ENCODE data around the gene PREX1. TPM values are rescaled to one million over a fixed set of nuclear protein-coding genes. Genes with fewer than 3 reads are reported as not detected.

Gene PREX1
- total RNA-seq, 1 donor from 2014 or later: 17.7 TPM

DNA sequence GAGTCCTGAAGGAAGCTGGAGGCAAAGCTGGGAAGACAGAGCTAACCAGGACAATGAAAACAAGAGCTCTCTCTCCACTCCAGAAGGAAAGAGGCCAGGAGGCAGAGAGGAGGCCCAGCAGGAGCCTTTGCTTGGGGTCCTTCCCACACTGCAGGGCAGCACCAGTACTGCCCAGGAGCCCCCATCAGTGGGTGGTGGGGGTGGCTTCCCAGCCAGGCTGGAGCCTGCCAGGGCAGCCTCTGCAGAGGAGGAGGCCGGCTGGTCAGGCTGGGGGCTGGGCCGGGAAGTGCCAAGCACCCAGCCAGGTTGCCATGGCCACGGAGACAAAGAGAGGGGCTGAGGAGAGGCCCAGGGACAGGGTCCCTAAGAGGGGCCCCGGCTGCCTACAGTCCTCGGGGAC is 33.4 kb downstream of the PREX1 start:
- no peak overlapping the region for H3K4me3 ChIP-seq
- no peaks in the 10 kb centered on the region for H3K9me3 ChIP-seq
- TF ChIP-seq POLR2AphosphoS5 (IDR thresholded peaks at IDR 0.05; ENCODE audit: insufficient read depth in 1 of 2, low read depth in 1 of 2): no peak
- TF ChIP-seq, protein P1, sequence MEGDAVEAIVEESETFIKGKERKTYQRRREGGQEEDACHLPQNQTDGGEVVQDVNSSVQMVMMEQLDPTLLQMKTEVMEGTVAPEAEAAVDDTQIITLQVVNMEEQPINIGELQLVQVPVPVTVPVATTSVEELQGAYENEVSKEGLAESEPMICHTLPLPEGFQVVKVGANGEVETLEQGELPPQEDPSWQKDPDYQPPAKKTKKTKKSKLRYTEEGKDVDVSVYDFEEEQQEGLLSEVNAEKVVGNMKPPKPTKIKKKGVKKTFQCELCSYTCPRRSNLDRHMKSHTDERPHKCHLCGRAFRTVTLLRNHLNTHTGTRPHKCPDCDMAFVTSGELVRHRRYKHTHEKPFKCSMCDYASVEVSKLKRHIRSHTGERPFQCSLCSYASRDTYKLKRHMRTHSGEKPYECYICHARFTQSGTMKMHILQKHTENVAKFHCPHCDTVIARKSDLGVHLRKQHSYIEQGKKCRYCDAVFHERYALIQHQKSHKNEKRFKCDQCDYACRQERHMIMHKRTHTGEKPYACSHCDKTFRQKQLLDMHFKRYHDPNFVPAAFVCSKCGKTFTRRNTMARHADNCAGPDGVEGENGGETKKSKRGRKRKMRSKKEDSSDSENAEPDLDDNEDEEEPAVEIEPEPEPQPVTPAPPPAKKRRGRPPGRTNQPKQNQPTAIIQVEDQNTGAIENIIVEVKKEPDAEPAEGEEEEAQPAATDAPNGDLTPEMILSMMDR (IDR thresholded peaks at IDR 0.05): no peak
- no peak for TF ChIP-seq POLR2A (IDR thresholded peaks at IDR 0.05)
- H3K4me1 ChIP-seq: peaks cover 17% of the 10 kb centered on the region
- H3K27me3 ChIP-seq: no peaks in the 10 kb centered on the region
- no peak for DNase-seq (ENCODE audit: extremely low spot score in 2 of 2)
- no peak overlapping the region for H3K27ac ChIP-seq
- no peaks in the 10 kb centered on the region for H3K36me3 ChIP-seq
- intact Hi-C loops (cut with DNase I): loop anchor here (5.0 kb wide), 1 partner anchor 1553 kb away; no protein-coding TSS in a partner anchor

DNA sequence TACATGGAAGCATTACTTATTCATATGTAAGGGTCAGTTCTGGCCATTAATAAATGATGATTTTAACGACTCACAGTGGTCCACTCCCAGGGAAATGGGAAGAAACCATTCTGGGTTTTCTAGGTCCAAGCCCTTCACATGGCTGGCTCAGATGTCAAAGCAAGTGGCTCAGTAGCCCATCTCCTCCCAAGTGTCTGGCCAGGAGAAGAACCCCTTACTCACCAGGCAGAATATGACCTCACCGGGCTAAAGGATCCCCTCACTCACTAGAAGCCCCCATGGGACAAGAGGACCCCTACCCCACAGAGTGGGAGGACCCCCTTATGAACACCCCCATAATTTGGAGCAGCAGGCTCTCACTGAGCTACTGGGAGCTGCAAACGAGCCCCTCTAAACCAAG is 34.0 kb downstream of the PREX1 start:
- H3K27ac ChIP-seq: no peak overlapping the region
- no peak overlapping the region for H3K4me3 ChIP-seq
- DNase-seq (ENCODE audit: extremely low spot score in 2 of 2): no peak
- H3K4me1 ChIP-seq: peaks cover 17% of the 10 kb centered on the region
- no peaks in the 10 kb centered on the region for H3K36me3 ChIP-seq
- TF ChIP-seq POLR2AphosphoS5 (IDR thresholded peaks at IDR 0.05; ENCODE audit: insufficient read depth in 1 of 2, low read depth in 1 of 2) (no peak), POLR2A (IDR thresholded peaks at IDR 0.05) (no peak)
- TF ChIP-seq, protein P1 (IDR thresholded peaks at IDR 0.05): no peak
- intact Hi-C loops (cut with DNase I): loop anchor here (5.0 kb wide), 1 partner anchor 1554 kb away; no protein-coding TSS in a partner anchor
- H3K9me3 ChIP-seq: no peaks in the 10 kb centered on the region
- H3K27me3 ChIP-seq: no peaks in the 10 kb centered on the region

DNA sequence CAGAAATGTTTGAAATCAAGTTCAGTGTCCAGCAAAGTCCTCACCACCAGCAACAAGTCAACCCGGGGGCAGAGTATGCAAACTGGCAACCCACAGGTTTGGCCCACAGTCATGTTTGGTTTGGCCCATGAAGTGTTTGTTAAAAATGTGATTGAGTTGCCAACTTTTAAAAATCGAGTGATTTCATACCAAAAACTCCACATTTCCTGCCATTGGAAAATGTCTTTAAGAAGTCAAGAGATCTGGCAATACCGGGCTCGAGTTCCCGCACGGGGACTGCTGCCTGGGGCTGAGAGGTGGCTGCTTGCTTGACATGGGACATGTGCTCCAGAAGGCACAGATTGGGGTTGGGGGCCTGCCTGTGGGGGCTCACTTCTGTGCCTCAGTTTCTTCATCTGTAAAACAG is 36.1 kb downstream of the PREX1 start:
- no peak overlapping the region for H3K4me3 ChIP-seq
- intact Hi-C loops (cut with DNase I): loop anchor here (5.0 kb wide), 1 partner anchor 1556 kb away; no protein-coding TSS in a partner anchor
- H3K9me3 ChIP-seq: no peaks in the 10 kb centered on the region
- no peak overlapping the region for H3K27ac ChIP-seq
- DNase-seq (ENCODE audit: extremely low spot score in 2 of 2): no peak
- H3K4me1 ChIP-seq: peaks cover 24% of the 10 kb centered on the region
- TF ChIP-seq POLR2AphosphoS5 (IDR thresholded peaks at IDR 0.05; ENCODE audit: insufficient read depth in 1 of 2, low read depth in 1 of 2) (no peak), POLR2A (IDR thresholded peaks at IDR 0.05) (no peak)
- TF ChIP-seq, protein P1 (IDR thresholded peaks at IDR 0.05): no peak
- H3K27me3 ChIP-seq: no peaks in the 10 kb centered on the region
- H3K36me3 ChIP-seq: no peaks in the 10 kb centered on the region

DNA sequence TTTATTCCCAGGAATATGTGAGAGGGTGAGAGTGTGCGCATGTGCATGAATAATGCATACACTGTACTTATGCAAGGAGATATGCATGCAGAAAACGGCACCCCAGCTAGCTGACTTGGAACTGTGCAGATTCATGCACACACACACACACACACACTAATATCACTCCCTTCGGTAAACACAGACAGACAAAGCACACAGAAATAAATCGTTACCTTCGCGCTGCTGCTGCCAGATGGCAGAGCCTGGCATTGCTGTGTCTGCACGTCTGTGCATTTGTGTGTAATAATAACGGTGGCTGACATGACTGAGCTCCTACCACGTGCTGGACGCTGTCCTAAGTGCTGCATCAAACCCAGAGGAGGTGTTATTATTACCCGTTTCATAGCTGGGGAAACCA is 36.8 kb downstream of the PREX1 start:
- intact Hi-C loops (cut with DNase I): loop anchor here (5.0 kb wide), 1 partner anchor 1556 kb away; no protein-coding TSS in a partner anchor
- no peak for DNase-seq (ENCODE audit: extremely low spot score in 2 of 2)
- no peaks in the 10 kb centered on the region for H3K27me3 ChIP-seq
- no peak overlapping the region for H3K4me3 ChIP-seq
- no peaks in the 10 kb centered on the region for H3K9me3 ChIP-seq
- H3K4me1 ChIP-seq: peaks cover 24% of the 10 kb centered on the region
- no peaks in the 10 kb centered on the region for H3K36me3 ChIP-seq
- TF ChIP-seq POLR2AphosphoS5 (IDR thresholded peaks at IDR 0.05; ENCODE audit: insufficient read depth in 1 of 2, low read depth in 1 of 2): no peak
- no peak for TF ChIP-seq POLR2A (IDR thresholded peaks at IDR 0.05)
- TF ChIP-seq, protein P1 (IDR thresholded peaks at IDR 0.05): no peak
- no peak overlapping the region for H3K27ac ChIP-seq

DNA sequence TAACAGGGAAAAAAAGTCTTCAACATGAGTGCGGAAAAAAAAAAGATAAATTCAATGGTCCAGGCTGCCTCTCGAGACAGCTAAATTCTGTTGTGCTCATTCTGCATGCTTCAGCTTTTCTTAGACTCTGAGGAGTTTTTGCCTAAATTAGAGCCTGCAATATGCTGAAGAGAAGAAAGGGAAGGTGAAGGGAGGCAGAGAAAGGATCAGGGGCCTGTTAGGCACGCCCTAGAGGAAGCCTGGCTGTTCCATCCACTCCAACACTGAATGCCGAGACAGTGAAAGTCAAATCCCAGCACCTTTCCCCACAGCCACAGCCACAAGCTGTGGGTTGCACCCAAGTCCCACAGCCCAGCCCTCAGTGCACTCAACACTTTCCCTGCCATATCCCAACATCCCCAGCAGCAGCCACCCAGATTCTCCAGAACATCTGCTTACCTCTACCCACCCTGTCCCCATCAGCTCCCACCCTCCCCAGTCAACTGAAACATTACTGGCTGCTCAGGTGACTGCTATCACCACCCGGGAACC is 37.3 kb downstream of the PREX1 start:
- no peak overlapping the region for H3K4me3 ChIP-seq
- no peak overlapping the region for H3K27ac ChIP-seq
- H3K9me3 ChIP-seq: no peaks in the 10 kb centered on the region
- TF ChIP-seq POLR2AphosphoS5 (IDR thresholded peaks at IDR 0.05; ENCODE audit: insufficient read depth in 1 of 2, low read depth in 1 of 2) (no peak), POLR2A (IDR thresholded peaks at IDR 0.05) (no peak)
- TF ChIP-seq, protein P1 (IDR thresholded peaks at IDR 0.05): no peak
- H3K27me3 ChIP-seq: no peaks in the 10 kb centered on the region
- intact Hi-C loops (cut with DNase I): loop anchor here (5.0 kb wide), 1 partner anchor 1557 kb away; no protein-coding TSS in a partner anchor
- no peak for DNase-seq (ENCODE audit: extremely low spot score in 2 of 2)
- peaks cover 24% of the 10 kb centered on the region for H3K4me1 ChIP-seq
- no peaks in the 10 kb centered on the region for H3K36me3 ChIP-seq

Measured in vagina (tissue), 2 donors.